Endothelial cell of umbilical vein (primary cell): Measurements from ENCODE around the gene PRKG1. TPM values are rescaled to one million over a fixed set of nuclear protein-coding genes. Genes with fewer than 3 reads are reported as not detected.

Source experiments
- BruUV-seq: library from RNA; stranded (reverse); fragments of 400-500 nt; replicated peaks from 2 replicates; lab custom pipeline; 2021; lab: Mats Ljungman, UMichigan
- CTCF ChIA-PET: fragments of 300-600, 350-600 bp; sonication (Branson Sonifier 250); formaldehyde crosslinking; loops from one replicate; lab custom pipeline; 2021; ENCODE audit warnings: antibody characterized with exemption, inconsistent platforms; lab: Charles Lee
- POLR2A ChIA-PET: fragments of 300-600, 350-600 bp; sonication (Branson Sonifier 250); formaldehyde crosslinking; loops from one replicate; lab custom pipeline; 2021; ENCODE audit warnings: antibody characterized with exemption, inconsistent platforms; lab: Charles Lee
- DNase-seq: peaks from one replicate; pipeline ENCODE4 v3.0.0-alpha.2; 2011; ENCODE audit warnings: low read depth, low spot score
- FAIRE-seq: peaks from 2 replicates; lab custom pipeline; 2011; peaks lifted over from hg19 to GRCh38; lab: Jason Lieb, UNC
- H2AFZ ChIP-seq: 2 replicates; pipeline ENCODE4 v1.6.0; 2012; ENCODE audit warnings: low read depth, low read length, control low read depth, inconsistent platforms
- H3K27ac ChIP-seq: 2 replicates; pipeline ENCODE4 v1.5.1; 2011; ENCODE audit warnings: low read depth, mild to moderate bottlenecking, control low read depth, low read length, moderate library complexity; ENCODE audit not compliant: insufficient read depth
- H3K27me3 ChIP-seq, 2 experiments: 2 replicates each; pipeline versions ENCODE4 v1.6.0 to v1.6.1; 2011; ENCODE audit warnings: low read length in 2 of 2, mixed read lengths in 1 of 2; ENCODE audit not compliant: control insufficient read depth in 2 of 2, insufficient read depth in 2 of 2
- H3K36me3 ChIP-seq, 2 experiments: 2 replicates in 1 of 2; 3 replicates in 1 of 2; pipeline ENCODE4 v1.5.1; 2011; ENCODE audit warnings: low read length in 2 of 2, mild to moderate bottlenecking in 1 of 2, moderate library complexity in 1 of 2; ENCODE audit not compliant: control insufficient read depth in 2 of 2, insufficient read depth in 2 of 2; ENCODE audit errors: extremely low read depth in 1 of 2
- H3K4me1 ChIP-seq: 3 replicates; pipeline ENCODE4 v1.5.1; 2011; ENCODE audit warnings: mild to moderate bottlenecking, low read length; ENCODE audit not compliant: control insufficient read depth, insufficient read depth; ENCODE audit errors: extremely low read depth
- H3K4me2 ChIP-seq: 2 replicates; pipeline ENCODE4 v1.6.1; 2011; ENCODE audit warnings: low read length, control low read depth, mixed read lengths; ENCODE audit not compliant: insufficient read depth
- H3K4me3 ChIP-seq, 3 experiments: fragments of 200-600 bp in 1 of 3; sonication (generic), shearing (Covaris generic) in 1 of 3; replicated peaks in 1 of 3; 2 replicates each; pipeline ENCODE4 v1.5.1; 2011 to 2016; ENCODE audit warnings: control low read depth in 3 of 3, low read length in 3 of 3, mild to moderate bottlenecking in 2 of 3, inconsistent platforms in 1 of 3, low read depth in 1 of 3, moderate library complexity in 1 of 3; ENCODE audit not compliant: insufficient read depth in 1 of 3
- H3K79me2 ChIP-seq: 2 replicates; pipeline ENCODE4 v1.6.0; 2012; ENCODE audit warnings: low read length, inconsistent platforms; ENCODE audit not compliant: control insufficient read depth, insufficient read depth
- H3K9ac ChIP-seq: replicated peaks from 2 replicates; pipeline ENCODE3; 2011; ENCODE audit warnings: low read length, control low read depth; ENCODE audit not compliant: insufficient read depth; ENCODE audit errors: extremely low read depth
- H3K9me1 ChIP-seq: replicated peaks from 3 replicates; pipeline ENCODE4 v1.6.0; 2011; ENCODE audit warnings: mild to moderate bottlenecking, low read length; ENCODE audit not compliant: control insufficient read depth, insufficient read depth; ENCODE audit errors: extremely low read depth
- H3K9me3 ChIP-seq: replicated peaks from 2 replicates; pipeline ENCODE4 v1.5.1; 2012; ENCODE audit warnings: low read length, inconsistent platforms; ENCODE audit not compliant: control insufficient read depth, insufficient read depth
- H4K20me1 ChIP-seq: replicated peaks from 2 replicates; pipeline ENCODE3; 2011; ENCODE audit warnings: mild to moderate bottlenecking, low read length; ENCODE audit not compliant: control insufficient read depth, insufficient read depth; ENCODE audit errors: extremely low read depth
- CTCF ChIP-seq, 2 donors: IDR thresholded peaks; 1 replicate in 1 of 2; 2 replicates in 1 of 2; pipeline ENCODE4 v1.5.1; 2011; ENCODE audit warnings: low read length in 2 of 2, mild to moderate bottlenecking in 2 of 2, moderate library complexity in 2 of 2, control low read depth in 1 of 2, inconsistent platforms in 1 of 2, low read depth in 1 of 2; ENCODE audit not compliant: insufficient read depth in 1 of 2; ENCODE audit errors: extremely low read depth in 1 of 2
- EZH2 ChIP-seq: IDR thresholded peaks from 2 replicates; pipeline ENCODE4 v1.6.1; 2012; ENCODE audit warnings: borderline replicate concordance, low read depth, mild to moderate bottlenecking, moderate library complexity, low read length, inconsistent platforms; ENCODE audit not compliant: severe bottlenecking
- FOS ChIP-seq: IDR thresholded peaks from 2 replicates; pipeline ENCODE4 v1.6.1; 2011; ENCODE audit warnings: mild to moderate bottlenecking, low read length, moderate library complexity, borderline replicate concordance; ENCODE audit not compliant: insufficient read depth
- GATA2 ChIP-seq: IDR thresholded peaks from 2 replicates; pipeline ENCODE4 v1.7.0; 2011; ENCODE audit warnings: low read depth, mild to moderate bottlenecking, moderate library complexity, mixed read lengths, low read length; ENCODE audit not compliant: insufficient read length, insufficient read depth
- JUN ChIP-seq: IDR thresholded peaks from 2 replicates; pipeline ENCODE4 v1.6.1; 2011; ENCODE audit warnings: borderline replicate concordance, low read depth; ENCODE audit not compliant: insufficient read length, insufficient read depth
- MAX ChIP-seq: IDR thresholded peaks from 2 replicates; pipeline ENCODE4 v1.6.1; 2011; ENCODE audit not compliant: insufficient read depth, insufficient read length
- MYC ChIP-seq: IDR thresholded peaks from one replicate; pipeline ENCODE4 v1.6.1; 2011; ENCODE audit warnings: mild to moderate bottlenecking, low read depth, low read length
- POLR2A ChIP-seq: IDR thresholded peaks from 2 replicates; pipeline ENCODE4 v1.6.1; 2012; ENCODE audit warnings: low read depth, mild to moderate bottlenecking, control low read depth, low read length
- POLR2AphosphoS5 ChIP-seq: IDR thresholded peaks from 2 replicates; pipeline ENCODE4 v1.6.1; 2012; ENCODE audit warnings: low read depth, mild to moderate bottlenecking, control low read depth, low read length, moderate library complexity; ENCODE audit not compliant: insufficient read depth
- dilution Hi-C: fragments of 300-500 bp; cut with MboI; formaldehyde crosslinking; loops from one replicate; pipeline ENCODE4 v1.15.0; 2019; ENCODE audit warnings: low sequenced_read_pairs; ENCODE audit not compliant: extremely low pct_ligation_motif_present
- intact Hi-C: fragments of 100-400 bp; cut with micrococcal nuclease; formaldehyde crosslinking; loops from one replicate; pipeline ENCODE4 v1.10.0; 2022
- polyA plus RNA-seq, 4 experiments: library from polyadenylated mRNA; depleted of rRNA in 3 of 4; stranded (reverse) in 3 of 4; unstranded in 1 of 4; fragments of >200 nt; gene quantifications; 2 replicates each; pipeline versions ENCODE4 v1.2.1 to v1.2.3, GENCODE V29; 2011 to 2012; ENCODE audit warnings: missing spikeins in 1 of 4
- total RNA-seq: library from RNA; stranded (reverse); gene quantifications from 2 replicates; pipeline ENCODE4 v1.2.3, GENCODE V29; 2021

Gene PRKG1
- total and polyA plus RNA-seq, 2 donors (not counting 3 experiments of a cell fraction or from before 2014, with no cell fraction given): 0.01 to 0.18 TPM

GRCh38 chr10:51029172-51029641, 45.1 kb upstream of the PRKG1 start:
- no peak for TF ChIP-seq JUN
- no peak for TF ChIP-seq CTCF (IDR thresholded peaks at IDR 0.05; ENCODE audit: extremely low read depth in 1 of 2, insufficient read depth in 1 of 2, low read depth in 1 of 2, low read length in 2 of 2)
- TF ChIP-seq EZH2: no peak
- H3K36me3 ChIP-seq: no peaks in the 10 kb centered on the region
- no peak overlapping the region for H2AFZ ChIP-seq
- FAIRE-seq (no peak), DNase-seq (no peak)
- dilution Hi-C loops (no loop called here), intact Hi-C loops (no loop called here)
- H3K27me3 ChIP-seq: peaks cover 0 to 3% of the 10 kb centered on the region in 2 experiments
- H3K9me1 ChIP-seq: no peaks in the 10 kb centered on the region
- no peak overlapping the region for H3K27ac ChIP-seq
- ChIA-PET POLR2A (no interaction called here), CTCF (interaction anchor here (0.8 to 1.3 kb wide), 3 partner anchors 13 to 1187 kb away, joined by 3 read pairs; no protein-coding TSS in a partner anchor)
- no peak overlapping the region for H3K4me2 ChIP-seq
- no TSS peak for BruUV-seq
- no peaks in the 10 kb centered on the region for H3K4me1 ChIP-seq
- H3K4me3 ChIP-seq: no peak overlapping the region
- H3K9ac ChIP-seq: no peak overlapping the region
- H3K9me3 ChIP-seq: no peaks in the 10 kb centered on the region
- H4K20me1 ChIP-seq: no peaks in the 10 kb centered on the region
- H3K79me2 ChIP-seq: no peaks in the 10 kb centered on the region

- Histone ChIP-seq H3K4me1 (no peaks in the 10 kb centered on the region), H3K9ac (no peak overlapping the region), H3K4me3 (no peak overlapping the region), H3K9me3 (no peaks in the 10 kb centered on the region), H3K27ac (no peak overlapping the region), H3K4me2 (no peak overlapping the region), H2AFZ (no peak overlapping the region), H3K27me3 (peaks cover 0 to 3% of the 10 kb centered on the region in 2 experiments), H4K20me1 (no peaks in the 10 kb centered on the region), H3K36me3 (no peaks in the 10 kb centered on the region), H3K9me1 (no peaks in the 10 kb centered on the region), H3K79me2 (no peaks in the 10 kb centered on the region)
- CTCF ChIA-PET: no interaction called here
- BruUV-seq: no TSS peak
- dilution Hi-C loops (no loop called here), intact Hi-C loops (no loop called here)
- TF ChIP-seq EZH2 (no peak), CTCF (IDR thresholded peaks at IDR 0.05; ENCODE audit: extremely low read depth in 1 of 2, insufficient read depth in 1 of 2, low read depth in 1 of 2, low read length in 2 of 2) (no peak), POLR2AphosphoS5 (no peak), MAX (no peak), MYC (no peak), GATA2 (no peak), JUN (no peak), POLR2A (no peak), FOS (no peak)
- FAIRE-seq (no peak), DNase-seq (no peak)
- POLR2A ChIA-PET: no interaction called here
Observed at GRCh38 chr10:51030480-51030879, 43.8 kb upstream of the PRKG1 start.
